KMS-11 (cell line): ENCODE data around the gene GABRB3.

Experiments
- H2AFZ ChIP-seq: fragments of 200-600 bp; sonication (generic); 2 replicates; pipeline ENCODE4 v1.6.1; 2016; ENCODE audit warnings: antibody characterized with exemption, mixed run types, low read depth
- H3K27ac ChIP-seq: fragments of 200-600 bp; sonication (generic); 2 replicates; pipeline ENCODE4 v1.6.1; 2016; ENCODE audit warnings: mild to moderate bottlenecking, mixed run types
- H3K27me3 ChIP-seq: fragments of 200-600 bp; sonication (generic); 2 replicates; pipeline ENCODE4 v1.6.1; 2017; ENCODE audit warnings: mild to moderate bottlenecking, low read depth, mixed run types, moderate library complexity; ENCODE audit not compliant: insufficient read depth
- H3K36me3 ChIP-seq: fragments of 200-600 bp; sonication (generic); 2 replicates; pipeline ENCODE4 v1.6.1; 2017; ENCODE audit warnings: mild to moderate bottlenecking, mixed run types; ENCODE audit not compliant: insufficient read depth
- H3K4me1 ChIP-seq: fragments of 200-600 bp; sonication (generic); 2 replicates; pipeline ENCODE4 v1.6.1; 2016; ENCODE audit warnings: mild to moderate bottlenecking, low read depth, mixed run types; ENCODE audit not compliant: poor library complexity, severe bottlenecking
- H3K4me2 ChIP-seq: fragments of 200-600 bp; sonication (generic); 2 replicates; pipeline ENCODE4 v1.7.0; 2016; ENCODE audit warnings: mild to moderate bottlenecking, mixed run types
- H3K4me3 ChIP-seq: fragments of 200-600 bp; sonication (generic); IDR thresholded peaks from 2 replicates; pipeline ENCODE4 v1.6.1; 2017; ENCODE audit warnings: low read depth, low read length, mixed read lengths; ENCODE audit not compliant: insufficient read depth
- H3K79me2 ChIP-seq: fragments of 200-600 bp; sonication (generic); 2 replicates; pipeline ENCODE4 v1.6.1; 2016; ENCODE audit warnings: low read depth, mixed run types; ENCODE audit not compliant: insufficient read depth
- H3K9ac ChIP-seq: fragments of 200-600 bp; sonication (generic); 2 replicates; pipeline ENCODE4 v1.6.1; 2016; ENCODE audit warnings: mild to moderate bottlenecking, mixed run types
- H4K20me1 ChIP-seq: fragments of 200-600 bp; sonication (generic); 2 replicates; pipeline ENCODE4 v1.6.1; 2016; ENCODE audit warnings: mild to moderate bottlenecking, mixed run types; ENCODE audit not compliant: insufficient read depth
- CTCF ChIP-seq: fragments of 200-600 bp; sonication (generic); conservative IDR thresholded peaks from 2 replicates; pipeline ENCODE4 v1.6.1; 2017; ENCODE audit warnings: low read depth, mild to moderate bottlenecking, antibody characterized with exemption, low read length, moderate library complexity, mixed read lengths

GABRB3 gene

GRCh38 chr15:26676115-26676514 is 96.8 kb downstream of the GABRB3 start:
- no peak overlapping the region for H3K9ac ChIP-seq
- TF ChIP-seq CTCF: no peak
- H4K20me1 ChIP-seq: no peaks in the 10 kb centered on the region
- H2AFZ ChIP-seq: no peak overlapping the region
- H3K27ac ChIP-seq: no peak overlapping the region
- H3K4me1 ChIP-seq: no peaks in the 10 kb centered on the region
- H3K79me2 ChIP-seq: no peaks in the 10 kb centered on the region
- no peaks in the 10 kb centered on the region for H3K27me3 ChIP-seq
- no peaks in the 10 kb centered on the region for H3K36me3 ChIP-seq
- H3K4me2 ChIP-seq: no peak overlapping the region
- no peak overlapping the region for H3K4me3 ChIP-seq

GRCh38 chr15:26674467-26674866 is 98.4 kb downstream of the GABRB3 start:
- H4K20me1 ChIP-seq: no peaks in the 10 kb centered on the region
- no peak for TF ChIP-seq CTCF
- no peak overlapping the region for H3K27ac ChIP-seq
- no peak overlapping the region for H3K9ac ChIP-seq
- H3K79me2 ChIP-seq: no peaks in the 10 kb centered on the region
- no peak overlapping the region for H3K4me3 ChIP-seq
- H3K27me3 ChIP-seq: no peaks in the 10 kb centered on the region
- H2AFZ ChIP-seq: no peak overlapping the region
- H3K4me1 ChIP-seq: no peaks in the 10 kb centered on the region
- H3K4me2 ChIP-seq: no peak overlapping the region
- no peaks in the 10 kb centered on the region for H3K36me3 ChIP-seq

- H3K4me2 ChIP-seq: no peak overlapping the region
- H3K4me3 ChIP-seq: no peak overlapping the region
- no peaks in the 10 kb centered on the region for H3K27me3 ChIP-seq
- H3K27ac ChIP-seq: no peak overlapping the region
- no peaks in the 10 kb centered on the region for H3K4me1 ChIP-seq
- no peak for TF ChIP-seq CTCF
- H4K20me1 ChIP-seq: no peaks in the 10 kb centered on the region
- no peaks in the 10 kb centered on the region for H3K79me2 ChIP-seq
- no peak overlapping the region for H3K9ac ChIP-seq
- no peaks in the 10 kb centered on the region for H3K36me3 ChIP-seq
- H2AFZ ChIP-seq: no peak overlapping the region
Measured at GRCh38 chr15:26673445-26673844, 99.4 kb downstream of the GABRB3 start.

GRCh38 chr15:26670116-26670515 is 102.8 kb downstream of the GABRB3 start:
- no peaks in the 10 kb centered on the region for H3K4me1 ChIP-seq
- no peak overlapping the region for H3K4me2 ChIP-seq
- no peaks in the 10 kb centered on the region for H4K20me1 ChIP-seq
- no peak overlapping the region for H3K9ac ChIP-seq
- no peaks in the 10 kb centered on the region for H3K36me3 ChIP-seq
- no peaks in the 10 kb centered on the region for H3K27me3 ChIP-seq
- H3K79me2 ChIP-seq: no peaks in the 10 kb centered on the region
- H3K27ac ChIP-seq: no peak overlapping the region
- TF ChIP-seq CTCF: no peak
- H3K4me3 ChIP-seq: no peak overlapping the region
- no peak overlapping the region for H2AFZ ChIP-seq
